ENCODE data around the gene RCOR3.
"Not testable (repeated sequence)": the region's sequence is repeated elsewhere in the genome, so short reads cannot be mapped to it uniquely, and the experiment has no call there.

RCOR3 gene

DNA sequence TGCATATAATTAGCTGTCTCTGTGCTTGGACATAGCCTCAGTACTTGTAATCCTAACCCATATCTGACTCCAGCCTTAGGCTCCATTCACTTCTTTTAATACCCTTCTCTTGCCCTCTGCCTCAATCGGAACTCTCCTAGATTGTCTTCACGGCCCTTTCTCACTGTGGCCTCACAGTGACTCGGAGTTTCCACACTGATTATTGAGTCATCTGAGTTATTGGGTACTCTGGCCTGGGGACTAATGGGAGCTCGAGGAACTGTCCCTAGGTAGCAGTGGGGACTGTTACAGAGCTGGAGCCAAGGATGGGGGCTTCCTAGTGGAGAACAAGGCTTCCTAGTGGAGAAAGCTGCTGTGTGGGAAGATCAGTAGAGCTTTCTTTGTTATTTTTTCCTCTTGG, 84.4 kb downstream of the RCOR3 start:
- no peak for DNase-seq

DNA sequence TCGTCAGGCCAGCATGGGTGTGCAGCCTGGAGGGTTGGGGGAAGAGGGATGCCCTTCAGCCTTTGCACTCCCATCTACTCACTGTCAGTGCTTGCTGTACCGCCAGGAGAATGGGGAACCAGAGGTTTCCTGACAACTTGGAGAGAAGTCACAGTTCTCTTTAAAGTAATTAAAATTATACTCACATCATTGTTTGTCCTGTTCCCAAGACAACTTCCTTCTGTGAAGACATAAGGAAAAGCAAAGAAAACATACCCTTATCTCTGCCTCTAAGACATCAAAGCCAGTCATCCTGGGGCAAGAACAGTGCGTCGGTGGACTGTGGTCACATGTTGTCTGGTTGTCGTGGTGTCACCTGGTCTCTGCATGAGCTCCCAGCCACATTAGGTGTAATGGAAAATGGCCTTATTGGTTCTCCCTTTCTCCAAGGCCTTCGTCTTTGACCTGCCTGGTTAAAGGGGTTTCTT, 85.0 kb downstream of the RCOR3 start:
- DNase-seq, result no peak

DNA sequence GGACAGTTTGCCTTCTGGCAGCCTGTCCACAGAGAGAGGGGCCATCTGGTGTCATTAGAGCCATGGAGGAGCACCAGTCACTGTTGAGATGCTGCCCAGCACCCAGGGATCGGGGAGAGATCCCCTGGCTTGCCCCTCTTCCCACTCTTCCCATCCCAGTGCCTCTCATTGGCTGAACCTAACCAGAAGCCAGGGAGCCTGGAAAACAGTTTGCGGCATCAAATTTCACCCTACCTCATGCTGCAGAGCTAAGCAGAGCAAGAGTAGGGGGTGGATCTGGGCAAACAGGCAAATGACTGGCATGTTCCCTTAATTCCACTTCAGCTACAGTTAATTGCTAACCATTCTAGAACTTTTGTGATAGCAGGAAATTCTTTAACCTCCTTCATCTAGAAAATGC, 86.6 kb downstream of the RCOR3 start:
- no peak for DNase-seq

DNA sequence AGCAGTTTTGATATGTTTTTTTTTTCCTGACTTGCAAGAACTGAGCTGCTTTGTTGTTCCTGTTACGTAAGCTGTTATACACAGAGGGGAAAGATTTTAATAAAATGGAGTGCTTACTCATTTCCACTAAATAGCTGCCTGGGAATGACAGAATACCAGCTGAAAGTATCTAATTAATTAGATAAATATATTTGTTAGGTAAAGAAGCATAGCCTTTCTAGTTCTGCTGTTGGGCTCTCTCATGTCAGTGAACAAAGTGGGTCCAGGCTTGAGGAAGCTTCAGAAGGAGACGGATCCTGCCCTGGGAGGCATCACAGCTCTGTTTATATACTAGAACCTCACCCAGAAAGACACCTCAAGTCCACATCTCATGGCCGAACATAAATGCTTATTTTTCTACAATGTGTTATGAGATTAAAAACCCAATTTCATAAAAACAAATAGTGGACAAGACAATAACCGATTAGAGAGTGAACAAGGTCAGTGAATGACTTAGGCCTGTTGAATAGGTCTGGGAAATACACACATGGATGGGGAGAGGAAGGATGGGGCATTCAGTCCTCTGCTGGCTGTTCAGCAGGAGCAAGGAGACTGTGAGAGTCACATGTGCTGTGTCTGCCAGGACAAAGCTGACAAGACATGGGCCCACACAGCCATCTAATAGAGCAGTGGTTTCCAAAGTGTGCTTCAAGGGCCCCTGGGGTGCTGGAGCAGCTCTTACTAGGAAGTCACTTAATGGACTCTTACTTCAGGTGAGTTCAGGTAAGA, 88.1 kb downstream of the RCOR3 start:
- no peak for DNase-seq

DNA sequence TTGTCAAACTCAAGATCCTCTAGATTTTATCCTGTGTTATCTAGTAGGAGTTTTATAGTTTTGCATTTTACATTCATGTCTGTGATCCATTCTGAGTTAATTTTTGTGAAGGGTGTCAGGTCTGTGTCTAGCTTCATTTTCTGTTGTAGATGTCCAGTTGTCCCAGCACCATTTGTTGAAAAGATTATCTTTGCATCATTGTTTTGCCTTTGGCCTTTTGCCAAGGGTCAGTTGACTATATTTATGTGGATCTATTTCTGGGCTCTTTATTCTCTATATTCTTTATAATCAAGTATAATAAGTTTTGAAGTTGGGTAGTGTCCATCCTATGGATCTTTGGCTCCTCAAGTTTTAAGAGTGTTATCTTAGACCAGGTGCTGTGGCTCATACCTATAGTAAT, 89.4 kb downstream of the RCOR3 start:
- no peak for DNase-seq

DNA sequence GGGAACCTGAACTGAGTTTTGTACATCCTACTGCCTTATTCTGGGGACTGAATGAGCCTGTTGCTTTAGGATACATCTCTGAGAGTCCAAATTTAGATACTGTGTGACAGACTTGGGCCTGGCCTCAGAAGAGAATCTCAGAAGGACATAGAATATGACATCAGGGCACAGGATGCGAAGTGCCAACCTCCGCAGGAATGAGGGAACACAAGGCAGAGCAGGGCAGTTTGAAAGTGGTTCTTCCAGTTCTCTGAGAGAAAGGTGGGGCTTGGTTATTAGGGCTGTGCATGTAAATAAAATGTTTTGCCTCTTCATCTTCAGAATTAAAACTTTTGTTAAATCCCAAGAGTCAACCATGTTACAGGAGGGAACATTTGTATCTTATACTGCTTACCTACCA, 90.6 kb downstream of the RCOR3 start:
- no peak for DNase-seq

DNA sequence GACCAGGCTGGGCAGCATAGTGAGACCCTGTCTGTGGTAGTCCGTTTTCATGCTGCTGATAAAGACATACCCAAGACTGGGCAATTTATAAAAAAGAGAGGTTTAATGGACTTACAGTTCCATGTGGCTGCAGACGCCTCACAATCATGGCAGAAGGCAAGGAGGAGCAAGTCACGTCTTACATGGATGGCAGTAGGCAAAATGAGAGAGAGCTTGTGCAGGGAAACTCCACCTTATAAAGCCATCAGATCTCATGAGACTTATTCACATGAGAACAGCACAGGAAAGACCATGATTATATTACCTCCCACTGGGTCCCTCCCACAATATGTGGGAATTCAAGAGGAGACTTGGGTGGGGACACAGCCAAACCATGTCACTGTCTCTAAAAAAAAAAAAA, 92.9 kb downstream of the RCOR3 start:
- not testable (repeated sequence) for DNase-seq

DNA sequence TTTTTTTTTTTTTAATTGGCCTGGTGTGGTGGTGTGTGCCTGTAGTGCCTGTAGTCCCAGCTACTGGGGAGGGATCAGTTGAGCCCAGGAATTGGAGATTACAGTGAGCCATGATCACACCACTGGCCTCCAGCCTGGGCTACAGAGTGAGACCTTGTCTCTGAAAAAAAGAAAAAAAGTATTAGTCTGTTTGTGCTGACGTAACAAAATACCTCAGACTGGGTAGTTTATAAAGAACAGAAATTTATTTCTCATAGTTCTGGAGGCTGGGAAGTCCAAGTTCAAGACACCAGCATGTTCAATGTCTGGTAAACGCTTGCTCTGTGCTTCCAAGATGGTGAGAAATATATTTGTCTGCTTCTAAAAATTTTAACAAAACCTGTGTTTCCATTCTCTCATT, 93.3 kb downstream of the RCOR3 start:
- DNase-seq, result no peak

DNA sequence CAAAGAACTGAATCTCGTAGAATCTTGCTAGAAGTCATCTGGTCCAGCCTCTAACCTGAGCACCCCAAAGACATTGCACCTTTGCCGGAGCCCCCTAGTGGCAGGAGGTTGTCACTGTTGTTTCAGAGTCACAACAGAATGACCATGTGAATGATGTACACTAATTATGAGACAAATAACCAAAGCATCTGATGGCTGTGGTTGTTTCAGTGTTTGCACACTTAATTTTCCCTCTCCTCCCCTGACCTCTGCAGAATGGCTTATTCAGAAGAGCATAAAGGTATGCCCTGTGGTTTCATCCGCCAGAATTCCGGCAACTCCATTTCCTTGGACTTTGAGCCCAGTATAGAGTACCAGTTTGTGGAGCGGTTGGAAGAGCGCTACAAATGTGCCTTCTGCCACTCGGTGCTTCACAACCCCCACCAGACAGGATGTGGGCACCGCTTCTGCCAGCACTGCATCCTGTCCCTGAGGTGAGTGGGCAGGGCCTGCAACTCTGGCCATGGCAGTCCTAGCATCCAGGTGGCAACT, 93.9 kb downstream of the RCOR3 start:
- DNase-seq, result no peak

DNA sequence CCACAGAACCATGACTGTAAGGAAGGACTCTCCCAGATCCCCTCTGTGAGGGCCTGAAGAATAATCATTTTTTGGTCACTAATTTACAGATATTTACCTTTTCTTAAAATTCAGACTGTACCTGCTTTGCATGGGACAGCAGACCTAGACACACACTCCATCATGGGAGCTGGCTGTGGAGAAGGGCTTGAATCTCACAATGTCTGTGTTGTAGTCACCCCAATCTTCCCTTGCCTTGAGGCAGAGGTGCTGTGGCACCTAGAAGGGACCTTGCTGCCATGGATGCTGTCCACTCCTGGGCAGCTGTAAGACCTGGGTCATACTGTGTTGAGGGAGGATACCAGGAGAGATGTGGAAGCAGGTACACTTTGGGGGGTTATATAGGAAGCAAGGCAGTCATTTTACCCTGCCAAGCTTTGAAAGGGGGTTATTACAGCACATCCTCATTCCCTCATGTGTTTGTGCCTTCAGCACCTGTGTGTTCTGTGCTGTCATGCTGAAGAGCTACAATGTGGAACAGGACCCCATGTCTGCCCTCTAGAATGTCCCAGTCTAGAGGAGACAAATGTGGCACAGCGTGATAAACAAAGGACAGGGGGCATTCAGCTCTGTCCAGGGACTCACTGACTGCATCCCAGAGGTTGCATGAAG, 94.5 kb downstream of the RCOR3 start:
- no peak for DNase-seq

DNA sequence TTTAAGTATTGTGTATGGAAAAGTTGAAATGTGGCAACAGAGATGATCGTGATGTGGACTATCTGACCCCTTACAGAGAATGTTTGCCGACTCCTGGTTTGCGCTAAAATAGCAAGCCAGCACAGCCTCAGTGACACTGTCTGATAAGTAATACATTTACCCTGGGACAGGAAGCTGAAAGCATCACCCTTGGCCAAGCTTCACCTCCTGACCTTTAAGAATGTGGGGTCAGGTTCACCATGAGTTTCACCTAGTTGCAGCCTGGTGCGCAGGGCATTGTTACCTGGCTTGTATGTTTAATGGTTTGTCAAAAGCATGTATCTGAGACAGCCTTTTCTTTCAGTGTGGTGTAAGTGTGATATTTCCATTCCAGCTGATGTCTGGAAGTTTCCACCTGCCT, 96.7 kb downstream of the RCOR3 start:
- no peak for DNase-seq

DNA sequence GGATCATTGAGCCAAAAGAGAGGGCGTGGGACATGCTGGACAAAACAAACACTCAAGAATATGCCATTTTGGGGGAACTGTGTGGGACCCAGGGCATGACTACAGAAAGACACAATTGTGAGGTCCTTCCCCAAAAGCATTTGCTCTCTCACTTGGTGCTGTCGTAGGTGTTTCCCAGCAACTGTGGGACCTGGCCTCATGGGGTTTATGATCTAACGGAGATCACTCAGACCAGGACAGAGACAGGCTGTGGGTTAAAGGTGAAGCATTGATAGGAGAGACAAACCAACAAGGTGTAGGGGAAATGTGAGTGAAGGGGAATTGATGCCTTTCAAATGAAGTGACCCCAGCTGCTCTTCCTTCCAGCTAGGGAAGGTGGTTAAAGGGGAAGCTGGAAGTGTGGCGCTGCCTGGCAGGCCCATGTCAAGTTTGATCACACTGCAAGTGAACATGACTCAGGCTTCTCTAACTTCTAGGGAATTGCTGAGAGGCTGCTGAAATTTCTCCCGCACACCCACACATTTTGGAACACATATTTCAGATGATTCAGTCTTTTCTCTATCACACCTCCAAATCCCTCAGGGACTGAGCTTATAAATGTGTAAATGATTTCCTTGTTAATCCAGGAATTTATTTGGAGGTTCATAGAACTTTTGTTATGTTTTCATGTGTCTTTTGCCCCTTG, 97.7 kb downstream of the RCOR3 start:
- DNase-seq, result no peak

DNA sequence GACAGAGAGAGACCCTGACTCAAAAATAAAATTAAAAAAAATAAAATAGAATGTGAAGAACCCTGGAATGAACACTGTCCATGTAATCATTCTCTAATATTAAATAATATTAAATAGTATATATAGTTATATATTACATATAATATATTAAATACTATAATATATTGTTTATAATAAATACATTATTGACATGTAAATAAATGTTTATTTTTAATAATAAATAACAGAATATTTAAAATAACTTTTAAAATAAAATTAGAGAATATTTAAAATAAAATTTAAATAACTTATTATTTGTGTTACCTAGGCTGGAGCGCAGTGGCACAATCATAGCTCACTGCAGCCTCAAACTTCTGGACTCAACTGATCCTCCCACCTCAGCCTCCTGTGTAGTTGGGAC, 99.5 kb downstream of the RCOR3 start:
- DNase-seq, result no peak

DNA sequence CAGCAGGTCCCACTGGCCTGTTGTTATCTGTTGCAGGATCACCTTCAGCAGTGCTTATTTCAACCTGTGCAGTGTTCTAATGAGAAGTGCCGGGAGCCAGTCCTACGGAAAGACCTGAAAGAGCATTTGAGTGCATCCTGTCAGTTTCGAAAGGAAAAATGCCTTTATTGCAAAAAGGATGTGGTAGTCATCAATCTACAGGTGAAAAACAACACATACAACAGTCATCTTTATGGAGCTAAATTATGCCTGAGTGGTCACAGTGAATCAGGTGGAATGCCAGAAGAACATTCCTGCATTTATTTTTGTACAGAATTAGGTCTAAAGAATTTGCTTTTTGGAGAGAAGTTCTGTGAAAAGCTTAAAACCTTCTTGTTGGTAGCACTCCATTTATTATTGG, 100.7 kb downstream of the RCOR3 start:
- DNase-seq, result no peak

DNA sequence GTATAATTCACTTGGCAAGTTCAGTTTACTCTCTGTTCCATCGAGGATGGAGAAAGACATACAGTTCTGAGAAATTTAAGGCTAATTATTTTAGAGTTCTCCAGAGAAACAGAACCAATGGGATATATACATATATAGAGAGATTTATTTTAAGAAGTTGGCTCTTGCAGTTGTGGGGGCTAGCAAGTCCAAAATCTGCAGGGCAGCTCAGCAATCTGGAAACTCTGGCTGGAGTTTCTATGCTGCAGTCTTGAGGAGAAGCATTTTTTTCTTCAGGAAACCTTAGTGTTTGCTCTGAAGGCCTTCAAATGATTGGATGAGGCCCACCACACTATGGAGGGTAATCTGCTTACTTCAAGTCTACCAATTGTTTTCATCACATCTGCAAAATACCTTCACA, 102.0 kb downstream of the RCOR3 start:
- no peak for DNase-seq
